GM19455 (cell line): ENCODE data around the gene SLCO2A1.

Experiments used
- ATAC-seq: cut with Tn5 transposase; IDR thresholded peaks from one replicate; pipeline ENCODE4 v1.9.1; 2021; ENCODE audit not compliant: unreplicated experiment

SLCO2A1 gene

DNA sequence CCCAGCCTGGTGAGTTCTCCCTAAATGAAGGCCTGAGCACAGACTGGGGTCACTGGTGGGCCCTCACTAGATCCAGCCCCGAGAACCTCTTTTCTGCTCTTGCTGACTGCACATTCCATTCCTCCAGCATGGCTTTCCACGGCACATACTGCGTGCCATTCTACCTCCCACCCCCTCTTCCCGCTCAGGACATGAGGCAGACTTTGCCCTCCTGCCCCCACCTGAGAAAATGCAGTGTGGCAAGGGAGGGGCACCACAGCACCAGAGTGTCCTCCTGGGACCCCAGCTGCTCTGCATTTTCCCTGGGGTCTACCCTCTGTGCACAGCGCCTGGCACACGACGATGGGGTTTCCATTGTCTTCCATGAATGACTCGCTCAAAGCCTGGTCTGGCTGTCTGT lies 6.1 kb upstream of the SLCO2A1 start:
- no peak for ATAC-seq

- no peak for ATAC-seq
Observed at GRCh38 chr3:134034005-134034785, 4.5 kb upstream of the SLCO2A1 start.

GRCh38 chr3:134033315-134033996 lies 3.7 kb upstream of the SLCO2A1 start:
- ATAC-seq = no peak

GRCh38 chr3:134031348-134031915 lies 1.7 kb upstream of the SLCO2A1 start:
- ATAC-seq = no peak

DNA sequence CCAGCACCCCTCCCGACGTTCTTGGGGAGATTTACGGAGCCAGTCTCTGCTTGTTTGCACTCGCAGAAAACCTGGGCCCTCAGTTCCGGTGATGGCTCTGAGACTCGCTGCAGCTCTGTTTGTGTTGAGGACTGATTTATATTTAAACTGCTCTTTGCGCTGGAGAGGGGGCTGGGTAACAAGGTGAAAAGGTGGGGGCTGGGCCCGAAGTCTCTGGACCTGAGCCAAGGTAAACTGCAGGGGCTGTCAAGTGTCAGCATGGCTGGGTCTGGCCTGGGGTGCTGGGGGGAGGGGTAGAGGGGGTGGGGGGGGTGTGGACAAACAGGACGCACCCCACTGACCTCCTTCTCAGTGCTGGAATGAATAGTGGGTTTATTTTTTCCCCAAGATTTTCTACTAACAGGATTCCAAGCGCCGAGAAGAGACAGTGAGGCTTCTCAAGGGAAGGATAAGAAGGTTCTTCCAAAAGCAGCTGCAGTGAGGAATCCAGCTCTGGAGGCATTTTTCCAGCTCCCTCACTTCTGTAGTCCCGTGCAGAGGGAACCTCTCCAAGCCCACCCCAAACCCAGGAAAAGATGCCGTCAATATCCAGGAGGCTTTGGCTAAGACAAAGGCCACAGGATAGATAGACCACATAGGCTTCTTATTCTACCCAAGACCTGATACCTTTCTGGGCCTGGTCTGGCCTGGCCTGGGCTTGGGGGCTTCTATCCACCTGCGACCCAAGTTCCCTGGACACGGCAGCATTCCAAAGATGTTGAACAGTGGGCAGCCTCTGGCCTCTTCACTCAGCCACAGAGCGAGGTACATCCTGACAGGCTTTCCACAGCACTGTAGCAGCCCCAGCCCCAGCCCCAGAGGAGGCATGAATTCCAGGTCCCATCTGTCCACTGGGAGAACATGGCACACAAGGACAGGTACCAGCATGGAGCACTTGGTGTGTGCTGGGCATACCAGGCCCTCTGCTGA lies 938 bp upstream of the SLCO2A1 start:
- no peak for ATAC-seq

GRCh38 chr3:134029256-134029733 lies 430 bp downstream of the SLCO2A1 start:
- no peak for ATAC-seq

- no peak for ATAC-seq
Observed at GRCh38 chr3:134028486-134029255, 1.1 kb downstream of the SLCO2A1 start.

DNA sequence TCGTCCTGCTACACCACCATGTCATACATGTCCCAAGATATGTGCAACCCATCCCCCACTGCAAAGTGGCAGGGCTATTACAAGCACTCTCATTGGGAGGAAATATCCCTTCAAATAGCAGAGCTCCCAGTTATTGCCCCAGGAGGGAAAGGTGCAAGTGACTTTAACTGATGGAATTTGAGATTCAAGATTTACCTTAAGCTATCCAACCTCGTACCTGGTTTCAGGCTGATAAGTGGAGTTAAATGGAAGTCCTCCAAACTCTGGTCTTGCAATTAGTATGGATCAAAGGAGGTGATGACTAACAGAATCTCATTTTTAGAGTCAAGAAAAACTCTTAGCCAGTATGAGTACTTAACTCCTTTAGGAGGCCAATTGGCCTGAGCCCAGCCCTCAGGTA lies 2.1 kb downstream of the SLCO2A1 start:
- no peak for ATAC-seq

DNA sequence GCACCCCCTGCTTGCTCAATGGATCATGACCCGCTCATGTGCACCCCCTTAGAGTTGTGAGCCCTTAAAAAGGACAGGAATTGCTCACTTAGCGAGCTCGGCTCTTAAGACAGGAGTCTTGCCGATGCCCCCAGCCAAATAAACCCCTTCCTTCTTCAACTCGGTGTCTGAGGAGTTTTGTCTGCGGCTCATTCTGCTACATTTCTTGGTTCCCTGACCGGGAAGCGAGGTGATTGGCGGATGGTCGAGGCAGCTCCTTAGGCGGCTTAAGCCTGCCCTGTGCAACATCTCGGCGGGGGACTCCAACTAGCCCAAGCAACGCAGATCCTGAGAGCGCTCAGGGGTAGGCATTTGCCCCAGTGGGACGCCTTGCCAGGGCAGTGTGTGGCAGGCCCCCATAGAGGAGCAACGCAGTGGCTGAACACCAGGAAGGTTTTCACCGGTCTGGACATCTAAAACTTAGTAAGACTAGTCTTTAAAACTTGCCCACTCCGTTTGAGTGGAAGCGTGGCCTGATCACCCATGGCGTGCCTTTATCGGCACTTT lies 9.5 kb downstream of the SLCO2A1 start:
- no peak for ATAC-seq

DNA sequence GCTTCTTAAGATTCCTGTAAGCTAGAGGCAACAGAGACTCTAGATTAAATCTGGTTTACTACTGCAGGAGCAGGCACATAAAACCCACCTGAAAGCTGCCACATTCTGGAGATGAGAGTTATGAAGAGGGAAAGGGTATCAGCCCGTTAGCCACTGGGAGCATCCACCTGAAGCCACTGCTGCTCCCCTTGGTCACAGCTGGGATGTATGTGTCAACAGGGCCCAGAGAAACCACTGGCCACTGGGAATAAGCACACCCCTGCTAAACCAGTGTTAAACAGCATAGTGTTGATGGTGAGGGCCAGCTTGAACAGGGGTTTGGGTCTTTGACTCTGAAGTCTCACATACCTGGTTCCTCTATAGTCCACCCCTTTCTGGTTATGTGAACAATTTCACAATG lies 10.9 kb downstream of the SLCO2A1 start:
- no peak for ATAC-seq

DNA sequence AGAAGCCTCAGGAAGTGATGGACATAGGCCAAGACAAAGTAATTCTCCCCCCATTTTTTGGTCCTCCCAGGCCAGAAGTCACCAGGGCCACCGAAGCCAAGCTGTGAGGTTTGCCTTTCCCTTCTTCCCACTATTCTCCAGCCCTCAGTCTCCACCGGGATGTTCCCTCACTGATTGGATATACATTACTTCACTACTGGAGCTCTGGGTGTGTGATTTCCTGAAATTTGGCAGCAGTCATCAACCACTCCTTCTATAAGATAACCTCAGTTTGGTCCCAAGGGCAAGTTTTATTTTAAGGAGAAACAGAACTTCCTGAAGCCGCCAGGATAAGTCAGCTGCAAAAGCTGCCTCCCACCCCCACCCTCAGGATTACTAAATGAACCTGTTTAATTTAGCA lies 11.3 kb downstream of the SLCO2A1 start:
- no peak for ATAC-seq

- ATAC-seq = no peak
Observed at GRCh38 chr3:134017490-134017889, 12.2 kb downstream of the SLCO2A1 start.

- no peak for ATAC-seq
Observed at GRCh38 chr3:134014270-134014669, 15.5 kb downstream of the SLCO2A1 start.

DNA sequence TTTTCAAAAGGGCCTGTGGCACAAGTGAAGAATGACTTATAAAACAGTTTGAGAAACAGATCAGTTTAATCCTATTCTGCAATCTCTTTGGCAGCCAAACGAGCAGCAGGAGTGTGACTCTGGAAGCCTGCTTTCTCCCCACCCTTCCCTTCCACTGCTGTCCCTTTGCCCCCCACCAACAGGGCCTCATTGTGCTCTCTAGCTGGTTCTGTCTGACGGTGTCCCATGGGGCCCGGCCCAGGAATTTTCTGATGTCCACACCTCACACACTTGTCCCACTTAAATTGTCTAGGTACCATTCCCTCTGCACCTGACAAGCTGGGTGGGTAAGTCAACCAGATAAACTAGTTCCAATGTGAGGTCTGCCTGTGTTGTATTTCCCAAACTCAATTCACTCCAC lies 16.4 kb downstream of the SLCO2A1 start:
- no peak for ATAC-seq

GRCh38 chr3:134009345-134010000 lies 20.3 kb downstream of the SLCO2A1 start:
- no peak for ATAC-seq

DNA sequence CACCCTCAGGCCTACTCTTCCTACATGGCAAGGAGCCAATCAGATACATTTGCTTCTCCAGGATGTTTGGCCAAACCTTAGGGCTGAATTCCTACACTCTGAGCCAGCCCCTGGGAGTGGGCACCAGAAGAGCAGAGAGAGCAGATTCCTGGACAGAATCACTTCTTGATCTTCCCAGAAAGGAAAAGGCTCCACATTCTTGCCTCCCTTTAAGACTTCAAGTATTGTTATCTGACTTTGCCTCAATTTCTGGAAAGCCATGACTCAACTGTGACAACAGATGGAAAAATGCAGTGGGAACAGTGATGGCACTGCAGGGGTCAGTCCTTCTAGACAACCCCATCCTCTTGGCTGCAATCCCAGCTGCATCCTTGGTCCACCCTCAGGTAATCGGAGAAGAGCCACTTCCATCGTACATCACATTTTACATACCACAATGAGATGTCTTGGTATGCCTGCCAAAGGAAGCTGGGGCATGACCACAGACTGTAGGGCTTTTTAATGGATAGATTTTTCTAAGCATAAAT lies 21.0 kb downstream of the SLCO2A1 start:
- no peak for ATAC-seq

DNA sequence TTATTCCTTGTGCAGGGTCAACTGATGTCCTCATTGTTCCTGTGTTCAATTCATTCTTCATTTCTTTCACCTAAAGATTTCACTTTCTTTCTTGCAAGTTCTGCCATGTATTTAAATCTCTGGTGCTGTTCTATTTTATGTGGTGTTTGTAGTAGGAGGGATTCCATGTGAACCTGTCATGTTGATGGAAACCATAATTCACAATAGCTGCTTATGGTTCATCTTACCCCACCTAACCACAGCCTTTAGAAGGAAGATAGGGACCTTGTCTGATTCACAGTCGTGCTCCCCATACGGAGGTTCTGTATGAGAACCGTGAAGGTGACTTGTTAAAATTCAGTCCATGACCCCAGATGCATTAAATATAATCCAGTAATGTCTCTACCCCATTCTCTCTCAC lies 21.9 kb downstream of the SLCO2A1 start:
- ATAC-seq = no peak

DNA sequence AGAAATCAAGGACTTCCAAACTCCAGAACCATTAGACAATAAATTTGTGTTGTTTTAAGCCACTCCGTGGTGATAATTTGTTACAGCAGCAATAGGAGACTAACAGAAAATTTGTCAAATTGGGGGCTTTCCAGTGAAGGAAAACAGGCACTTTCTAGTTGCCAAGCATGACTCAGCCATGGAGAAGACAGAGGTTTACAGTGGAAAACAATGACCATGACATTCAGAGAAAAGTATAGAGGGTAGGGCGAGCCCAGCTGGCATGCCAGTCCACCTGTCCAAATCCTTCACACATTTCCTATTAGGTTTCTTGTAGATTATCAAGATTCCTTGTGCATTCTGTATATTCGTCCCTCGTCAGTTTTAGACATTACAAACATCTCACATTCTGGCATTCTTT lies 24.9 kb downstream of the SLCO2A1 start:
- ATAC-seq = no peak

DNA sequence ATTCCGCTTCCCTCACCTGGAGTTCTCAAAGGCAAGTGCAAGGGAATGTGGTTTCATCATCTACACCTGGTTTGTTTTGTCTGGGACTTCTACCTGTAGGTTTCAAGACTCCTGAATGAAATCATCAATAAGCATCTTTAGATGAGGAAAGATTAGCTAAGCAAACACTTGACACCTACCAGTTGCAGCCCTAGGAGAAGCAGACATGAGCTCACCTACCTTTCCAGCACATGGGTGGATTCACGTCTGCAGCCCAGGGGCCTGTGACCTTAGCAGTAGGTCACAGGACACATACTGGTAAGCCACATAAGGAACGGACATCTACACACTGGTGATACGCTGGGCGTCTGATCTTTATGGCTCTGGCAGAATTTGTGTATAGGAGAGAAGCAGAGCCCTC lies 26.7 kb downstream of the SLCO2A1 start:
- no peak for ATAC-seq
